ENCODE data around the gene ST3GAL3.
"Not testable (repeated sequence)": the region's sequence is repeated elsewhere in the genome, so short reads cannot be mapped to it uniquely, and the experiment has no call there.

Gene ST3GAL3

DNA sequence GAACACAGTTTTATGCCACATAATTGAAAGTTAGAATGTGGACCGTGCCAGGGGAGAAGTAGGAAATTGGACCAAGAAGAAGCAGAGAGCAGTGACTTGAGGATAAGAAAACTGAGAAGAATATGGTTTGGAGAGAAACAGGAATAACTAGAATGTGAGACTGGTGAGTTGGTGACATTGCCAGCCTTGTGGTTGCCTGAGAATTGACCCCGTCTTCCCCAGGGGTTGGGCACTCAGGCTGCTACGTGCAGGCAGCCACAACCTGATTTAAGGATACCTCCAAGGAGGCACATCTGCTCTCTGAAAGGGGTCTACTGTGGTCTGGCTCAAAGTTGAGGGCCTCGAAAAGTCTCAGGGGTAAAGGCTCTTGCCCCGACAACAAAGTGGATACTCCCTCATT is 114.1 kb downstream of the ST3GAL3 start:
- peaks cover 19% of the 10 kb centered on the region for H3K4me1 ChIP-seq (ENCODE audit: insufficient read depth, low read length)

DNA sequence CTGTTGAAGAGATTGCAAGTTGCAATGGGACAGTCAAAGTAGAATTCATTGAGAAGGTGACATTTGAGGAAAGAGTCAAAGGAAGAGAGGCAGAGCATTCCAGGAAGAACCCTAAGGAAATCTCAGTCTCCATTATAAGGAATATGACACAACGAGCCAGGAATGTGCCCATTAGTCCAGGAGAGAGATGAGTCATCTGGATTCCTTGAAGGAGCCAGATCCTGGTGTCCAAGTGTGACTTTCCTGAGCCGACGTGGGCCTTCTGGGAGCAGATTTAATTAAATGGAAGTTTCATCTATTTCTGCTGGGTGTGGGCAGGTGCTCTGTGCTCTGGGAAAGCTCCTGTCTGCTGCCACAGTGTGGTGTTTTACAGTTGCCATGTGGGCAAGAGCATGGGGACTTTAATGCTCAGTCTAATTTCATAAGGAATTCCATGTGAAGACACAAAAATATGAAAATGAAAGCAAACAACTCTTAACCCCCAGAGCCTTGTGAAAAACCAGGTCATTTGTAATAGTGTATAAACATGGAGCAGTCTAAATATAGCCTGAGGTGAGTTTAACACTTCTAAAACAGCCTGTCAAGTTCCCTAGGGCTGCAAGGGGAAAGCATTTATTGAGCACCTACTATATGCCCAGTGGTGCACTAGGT is 114.8 kb downstream of the ST3GAL3 start:
- Histone ChIP-seq H3K4me1 (ENCODE audit: insufficient read depth, low read length) (peaks cover 19% of the 10 kb centered on the region), H3K9ac (ENCODE audit: low read depth, low read length) (no peak overlapping the region), H3K36me3 (ENCODE audit: insufficient read depth, low read length) (no peaks in the 10 kb centered on the region), H3K9me3 (ENCODE audit: control insufficient read depth, insufficient read depth, low read length) (peaks cover 6% of the 10 kb centered on the region)

More for the DNA sequence above, 114.1 kb downstream of the ST3GAL3 start:
- Histone ChIP-seq H3K9ac (ENCODE audit: low read depth, low read length) (no peak overlapping the region), H3K36me3 (ENCODE audit: insufficient read depth, low read length) (no peaks in the 10 kb centered on the region), H3K9me3 (ENCODE audit: control insufficient read depth, insufficient read depth, low read length) (peaks cover 6% of the 10 kb centered on the region)

DNA sequence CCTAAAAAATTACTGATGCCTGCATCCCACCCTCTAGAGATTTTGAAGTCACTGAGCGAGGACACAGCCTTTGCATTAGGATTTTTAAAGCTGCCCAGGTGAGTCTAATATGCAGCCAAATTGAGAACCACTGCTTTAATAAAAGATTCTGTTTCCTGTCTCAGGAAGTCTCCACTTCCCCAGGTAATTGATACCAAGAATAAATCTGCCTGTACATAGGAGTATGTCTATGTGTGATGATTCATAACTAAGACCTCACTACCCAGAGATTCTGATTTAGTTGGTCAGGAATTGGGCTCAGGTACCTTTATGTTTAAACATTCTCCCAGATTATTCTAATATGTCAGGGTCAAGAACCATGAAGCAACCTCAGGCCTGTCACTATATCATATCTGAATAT is 117.5 kb downstream of the ST3GAL3 start:
- H3K36me3 ChIP-seq (ENCODE audit: insufficient read depth, low read length) = no peaks in the 10 kb centered on the region
- H3K4me1 ChIP-seq (ENCODE audit: insufficient read depth, low read length) = peaks cover 19% of the 10 kb centered on the region
- H3K9me3 ChIP-seq (ENCODE audit: control insufficient read depth, insufficient read depth, low read length) = no peaks in the 10 kb centered on the region
- no peak overlapping the region for H3K9ac ChIP-seq (ENCODE audit: low read depth, low read length)

DNA sequence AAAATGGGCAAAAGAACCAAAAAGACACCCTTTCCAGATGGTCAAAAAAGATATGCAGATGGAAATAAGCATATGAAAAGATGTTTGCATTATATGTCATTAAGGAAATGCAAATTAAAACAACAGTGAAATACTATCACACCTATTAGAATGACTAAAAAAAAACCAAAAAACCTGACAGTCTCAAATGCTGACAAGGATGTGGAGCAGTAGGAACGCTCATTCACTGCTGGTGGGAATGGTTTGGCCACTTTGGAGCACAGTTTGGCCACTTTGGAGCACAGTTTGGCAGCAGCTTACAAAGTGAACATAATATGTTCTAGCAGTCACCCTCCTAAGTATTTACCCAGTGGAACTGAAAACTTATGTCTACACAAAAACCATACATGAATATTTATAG is 121.2 kb downstream of the ST3GAL3 start:
- no peaks in the 10 kb centered on the region for H3K9me3 ChIP-seq (ENCODE audit: control insufficient read depth, insufficient read depth, low read length)
- no peak overlapping the region for H3K9ac ChIP-seq (ENCODE audit: low read depth, low read length)
- no peaks in the 10 kb centered on the region for H3K36me3 ChIP-seq (ENCODE audit: insufficient read depth, low read length)
- H3K4me1 ChIP-seq (ENCODE audit: insufficient read depth, low read length) = no peaks in the 10 kb centered on the region; the same call in 1 of the 2 replicates

DNA sequence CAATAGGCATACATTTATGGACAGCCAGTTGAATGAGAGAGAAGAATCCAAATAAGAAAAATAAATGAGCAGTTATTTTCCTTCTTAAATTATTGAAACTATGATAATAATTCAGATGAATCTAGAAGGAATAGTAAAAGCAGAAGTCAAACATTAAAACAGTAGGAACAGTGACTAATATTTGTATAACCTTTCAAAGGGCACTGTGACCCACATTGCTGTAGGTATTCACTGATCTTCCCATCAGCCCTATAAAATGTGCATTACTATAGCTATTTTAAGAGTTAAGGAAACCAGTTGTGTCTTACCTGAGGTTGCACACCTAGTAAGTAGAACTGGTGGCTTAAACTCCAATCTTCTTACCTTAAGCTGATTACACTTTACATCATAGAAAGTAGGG is 123.5 kb downstream of the ST3GAL3 start:
- Histone ChIP-seq H3K9me3 (ENCODE audit: control insufficient read depth, insufficient read depth, low read length) (no peaks in the 10 kb centered on the region), H3K9ac (ENCODE audit: low read depth, low read length) (no peak overlapping the region), H3K36me3 (ENCODE audit: insufficient read depth, low read length) (no peaks in the 10 kb centered on the region), H3K4me1 (ENCODE audit: insufficient read depth, low read length) (peaks cover 17% of the 10 kb centered on the region)

GRCh38 chr1:43831851-43832250 is 124.5 kb downstream of the ST3GAL3 start:
- no peaks in the 10 kb centered on the region for H3K9me3 ChIP-seq (ENCODE audit: control insufficient read depth, insufficient read depth, low read length)
- H3K36me3 ChIP-seq (ENCODE audit: insufficient read depth, low read length) = no peaks in the 10 kb centered on the region
- H3K4me1 ChIP-seq (ENCODE audit: insufficient read depth, low read length) = peaks cover 28% of the 10 kb centered on the region
- no peak overlapping the region for H3K9ac ChIP-seq (ENCODE audit: low read depth, low read length)

GRCh38 chr1:43832255-43832654 is 124.9 kb downstream of the ST3GAL3 start:
- H3K4me1 ChIP-seq (ENCODE audit: insufficient read depth, low read length) = peaks cover 28% of the 10 kb centered on the region
- no peaks in the 10 kb centered on the region; the same call in 1 of the 2 replicates for H3K36me3 ChIP-seq (ENCODE audit: insufficient read depth, low read length)
- no peaks in the 10 kb centered on the region for H3K9me3 ChIP-seq (ENCODE audit: control insufficient read depth, insufficient read depth, low read length)
- no peak overlapping the region for H3K9ac ChIP-seq (ENCODE audit: low read depth, low read length)

GRCh38 chr1:43832998-43833397 is 125.7 kb downstream of the ST3GAL3 start:
- no peaks in the 10 kb centered on the region for H3K9me3 ChIP-seq (ENCODE audit: control insufficient read depth, insufficient read depth, low read length)
- H3K9ac ChIP-seq (ENCODE audit: low read depth, low read length) = no peak overlapping the region
- peaks cover 28% of the 10 kb centered on the region for H3K4me1 ChIP-seq (ENCODE audit: insufficient read depth, low read length)
- H3K36me3 ChIP-seq (ENCODE audit: insufficient read depth, low read length) = no peaks in the 10 kb centered on the region; the same call in 1 of the 2 replicates

DNA sequence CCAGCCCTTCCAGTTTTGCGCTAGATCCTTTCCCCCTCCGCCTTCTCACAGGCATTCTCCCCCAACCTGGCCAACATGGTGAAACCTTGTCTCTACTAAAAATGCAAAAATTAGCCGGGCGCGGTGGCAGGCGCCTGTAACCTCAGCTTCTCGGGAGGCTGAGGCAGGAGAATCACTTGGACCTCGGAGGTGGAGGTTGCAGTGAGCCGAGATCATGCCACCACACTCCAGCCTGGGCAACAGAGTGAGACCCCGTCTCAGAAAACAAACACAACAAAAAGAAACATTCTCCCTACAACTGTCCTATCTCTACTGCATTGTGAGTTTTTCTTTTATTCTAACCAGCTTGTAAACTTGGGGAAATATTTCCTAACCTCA is 126.6 kb downstream of the ST3GAL3 start:
- not testable (repeated sequence) for H3K36me3 ChIP-seq (ENCODE audit: insufficient read depth, low read length); H3K9me3 ChIP-seq (ENCODE audit: control insufficient read depth, insufficient read depth, low read length); H3K9ac ChIP-seq (ENCODE audit: low read depth, low read length)
- peaks cover 28% of the 10 kb centered on the region for H3K4me1 ChIP-seq (ENCODE audit: insufficient read depth, low read length)

DNA sequence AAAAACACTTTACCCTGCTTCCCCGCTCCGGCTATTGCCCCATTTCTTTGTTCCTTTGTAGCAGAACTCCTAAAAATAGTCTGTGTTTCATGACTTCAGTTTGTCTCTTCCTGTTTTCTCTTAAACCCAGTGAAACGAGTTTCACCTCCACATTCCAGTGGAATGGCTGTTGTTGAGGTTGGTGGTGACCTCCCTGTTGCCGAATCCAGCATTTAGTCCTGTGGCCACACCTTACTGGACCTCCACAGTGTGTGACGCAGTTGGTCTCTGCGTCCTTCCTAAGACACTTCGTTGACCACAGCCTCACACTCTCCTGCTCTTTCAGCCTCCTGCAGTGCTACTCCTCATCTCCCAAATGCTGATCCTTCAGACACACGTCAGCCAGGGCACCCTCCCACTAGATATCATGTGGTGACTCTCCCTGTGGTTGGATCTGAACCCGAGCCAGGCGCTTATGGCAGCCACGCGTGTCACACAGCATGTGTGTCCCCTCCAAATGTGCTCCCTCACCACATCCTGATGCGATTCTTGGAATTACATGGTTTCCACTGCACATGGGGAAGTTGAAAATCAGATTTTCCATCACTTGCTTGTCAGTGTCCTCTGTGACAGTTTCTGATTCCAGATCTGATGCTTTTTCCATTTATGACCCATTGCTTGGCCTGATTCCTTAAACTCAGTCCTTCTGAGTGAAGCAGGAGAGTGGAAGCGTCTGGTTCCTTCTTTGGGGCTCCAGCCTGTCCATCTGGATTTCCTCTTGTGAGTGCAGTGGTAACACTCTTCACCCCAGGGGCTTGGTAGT is 127.1 kb downstream of the ST3GAL3 start:
- H3K4me1 ChIP-seq (ENCODE audit: insufficient read depth, low read length) = peaks cover 28% of the 10 kb centered on the region

GRCh38 chr1:43835082-43836021 is 128.0 kb downstream of the ST3GAL3 start:
- Histone ChIP-seq H3K36me3 (ENCODE audit: insufficient read depth, low read length) (no peaks in the 10 kb centered on the region; the same call in 1 of the 2 replicates), H3K9ac (ENCODE audit: low read depth, low read length) (no peak overlapping the region), H3K9me3 (ENCODE audit: control insufficient read depth, insufficient read depth, low read length) (no peaks in the 10 kb centered on the region), H3K4me1 (ENCODE audit: insufficient read depth, low read length) (peaks cover 28% of the 10 kb centered on the region)

More for the DNA sequence above, 127.1 kb downstream of the ST3GAL3 start:
- H3K36me3 ChIP-seq (ENCODE audit: insufficient read depth, low read length) = no peaks in the 10 kb centered on the region; the same call in 1 of the 2 replicates
- H3K9me3 ChIP-seq (ENCODE audit: control insufficient read depth, insufficient read depth, low read length) = no peaks in the 10 kb centered on the region
- H3K9ac ChIP-seq (ENCODE audit: low read depth, low read length) = no peak overlapping the region

GRCh38 chr1:43836267-43836951 is 129.1 kb downstream of the ST3GAL3 start:
- Histone ChIP-seq H3K9me3 (ENCODE audit: control insufficient read depth, insufficient read depth, low read length) (0 out of 2 replicates have a peak, but pooled peaks cover 3% of the 10 kb centered on the region), H3K4me1 (ENCODE audit: insufficient read depth, low read length) (peaks cover 35% of the 10 kb centered on the region), H3K36me3 (ENCODE audit: insufficient read depth, low read length) (no peaks in the 10 kb centered on the region; the same call in 1 of the 2 replicates), H3K9ac (ENCODE audit: low read depth, low read length) (no peak overlapping the region)

GRCh38 chr1:43839056-43839455 is 131.7 kb downstream of the ST3GAL3 start:
- Histone ChIP-seq H3K9ac (ENCODE audit: low read depth, low read length) (no peak overlapping the region), H3K36me3 (ENCODE audit: insufficient read depth, low read length) (peaks cover 2% of the 10 kb centered on the region), H3K4me1 (ENCODE audit: insufficient read depth, low read length) (peaks cover 42% of the 10 kb centered on the region), H3K9me3 (ENCODE audit: control insufficient read depth, insufficient read depth, low read length) (peaks cover 17% of the 10 kb centered on the region)
